Gastrocnemius medialis (tissue), 4 donors: ENCODE results near the gene VTCN1.

Experiments used
- CTCF ChIP-seq, 5 experiments: fragments of 450-650 bp in 3 of 5; fragments of 200-600 bp in 2 of 5; sonication (generic) in 2 of 5; IDR thresholded peaks in 4 of 5; conservative IDR thresholded peaks in 1 of 5; 1 replicate in 4 of 5; 2 replicates in 1 of 5; pipeline ENCODE4 v1.5.1; 2016 to 2019; ENCODE audit warnings: antibody characterized with exemption in 5 of 5, mild to moderate bottlenecking in 3 of 5, moderate library complexity in 3 of 5
- POLR2A ChIP-seq, 2 donors: fragments of 450-650 bp; IDR thresholded peaks; one replicate each; pipeline ENCODE4 v1.6.1; 2017; ENCODE audit warnings: antibody characterized with exemption in 2 of 2, mild to moderate bottlenecking in 2 of 2, moderate library complexity in 2 of 2

- no peak for TF ChIP-seq CTCF (IDR thresholded peaks at IDR 0.05 in 4 of 5, conservative IDR thresholded peaks at IDR 0.05 in 1 of 5)
- TF ChIP-seq POLR2A (IDR thresholded peaks at IDR 0.05): no peak
Observed at GRCh38 chr1:117244306-117244705, 33.6 kb upstream of the VTCN1 start.
